Fibroblast of mammary gland (primary cell): ENCODE data around the gene CLMP.

ENCODE experiments used
- DNase-seq: peaks from one replicate; pipeline ENCODE4 v3.0.0-alpha.2; 2010; ENCODE audit warnings: low read depth
- H3K4me3 ChIP-seq: 2 replicates; pipeline ENCODE4 v1.5.1; 2011; ENCODE audit warnings: low read depth, mild to moderate bottlenecking, low read length, moderate library complexity; ENCODE audit not compliant: control insufficient read depth
- CTCF ChIP-seq: conservative IDR thresholded peaks from 2 replicates; pipeline ENCODE4 v1.5.1; 2011; ENCODE audit warnings: low read depth, low read length, inconsistent platforms; ENCODE audit not compliant: control insufficient read depth, insufficient read depth

CLMP gene, protein sequence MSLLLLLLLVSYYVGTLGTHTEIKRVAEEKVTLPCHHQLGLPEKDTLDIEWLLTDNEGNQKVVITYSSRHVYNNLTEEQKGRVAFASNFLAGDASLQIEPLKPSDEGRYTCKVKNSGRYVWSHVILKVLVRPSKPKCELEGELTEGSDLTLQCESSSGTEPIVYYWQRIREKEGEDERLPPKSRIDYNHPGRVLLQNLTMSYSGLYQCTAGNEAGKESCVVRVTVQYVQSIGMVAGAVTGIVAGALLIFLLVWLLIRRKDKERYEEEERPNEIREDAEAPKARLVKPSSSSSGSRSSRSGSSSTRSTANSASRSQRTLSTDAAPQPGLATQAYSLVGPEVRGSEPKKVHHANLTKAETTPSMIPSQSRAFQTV

GRCh38 chr11:123195188-123196059, at the start of gene CLMP:
CLMP (minus strand) TSS chr11:123195248; CDS start chr11:123194940, 308 bp downstream.
- peak within 1 kb of the TSS; percentile 94 for H3K4me3 ChIP-seq
- peak; percentile 83 for DNase-seq
- no peak for TF ChIP-seq CTCF

GRCh38 chr11:123241874-123242543, 47.0 kb upstream of the CLMP start:
- H3K4me3 ChIP-seq = no peak overlapping the region
- DNase-seq = peak; percentile 38
- TF ChIP-seq CTCF = no peak

DNA sequence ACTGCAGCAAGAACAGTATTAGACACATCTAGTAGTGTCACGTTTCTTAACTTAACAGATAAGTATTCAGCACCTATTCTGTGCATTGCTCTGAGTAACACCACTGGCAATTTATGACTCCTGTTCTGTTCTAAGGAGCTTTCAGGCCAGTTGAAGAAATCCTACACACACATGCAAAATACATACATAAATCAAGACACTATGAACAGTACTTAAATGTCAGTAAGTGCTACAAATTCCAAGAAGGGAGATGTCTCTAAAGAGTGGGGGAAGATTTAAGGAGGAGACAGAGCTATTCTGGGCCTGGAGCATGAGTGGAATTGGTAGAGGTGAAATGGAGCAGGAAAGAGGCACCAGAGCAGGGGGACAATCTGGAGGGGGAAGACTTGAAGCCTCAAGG, 46.2 kb upstream of the CLMP start:
- no peak overlapping the region for H3K4me3 ChIP-seq
- TF ChIP-seq CTCF = no peak
- DNase-seq = no peak

- TF ChIP-seq CTCF = no peak
- peak; percentile 65 for DNase-seq
- H3K4me3 ChIP-seq = no peak overlapping the region
Measured at GRCh38 chr11:123239191-123240150, 44.4 kb upstream of the CLMP start.

DNA sequence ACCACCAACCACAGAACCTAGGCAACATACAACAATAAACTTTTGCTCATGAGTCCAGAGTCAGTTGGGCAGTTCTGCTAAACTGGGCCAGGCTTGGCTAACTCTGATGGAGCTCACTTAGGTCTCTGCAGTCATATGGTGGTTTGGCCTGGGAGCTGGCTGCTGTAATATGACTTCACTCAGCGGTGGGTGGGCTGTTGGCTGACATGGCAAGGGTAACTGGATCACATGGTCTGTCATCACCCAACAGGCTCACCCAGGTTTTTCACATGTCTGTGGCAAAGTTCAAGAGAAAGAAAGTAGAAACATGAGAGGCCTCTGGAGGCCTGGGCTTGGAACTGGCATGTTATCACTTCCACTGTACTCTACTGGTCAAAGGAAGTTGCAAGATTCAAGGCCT, 43.2 kb upstream of the CLMP start:
- DNase-seq = peak; percentile 99
- peak; percentile 26 for TF ChIP-seq CTCF
- H3K4me3 ChIP-seq = no peak overlapping the region
